Endodermal cell (in vitro differentiated cells): ENCODE results near the gene GALNS. TPM values are rescaled to one million over a fixed set of nuclear protein-coding genes. Genes with fewer than 3 reads are reported as not detected.
"Not testable (repeated sequence)": the region's sequence is repeated elsewhere in the genome, so short reads cannot be mapped to it uniquely, and the experiment has no call there.

Experiments
- DNase-seq: peaks from one replicate; pipeline ENCODE4 v3.0.0-alpha.2; 2017
- H3K27ac ChIP-seq: 2 replicates; pipeline ENCODE4 v1.5.1; 2013; ENCODE audit warnings: mild to moderate bottlenecking, low read depth, low read length, moderate library complexity
- H3K27me3 ChIP-seq: 2 replicates; pipeline ENCODE4 v1.6.1; 2013; ENCODE audit warnings: mild to moderate bottlenecking, low read length, moderate library complexity; ENCODE audit not compliant: insufficient read depth, control insufficient read depth, poor library complexity, severe bottlenecking
- H3K36me3 ChIP-seq: 2 replicates; pipeline ENCODE4 v1.7.0; 2013; ENCODE audit warnings: mild to moderate bottlenecking, low read length, moderate library complexity; ENCODE audit not compliant: control insufficient read depth, insufficient read depth
- H3K4me1 ChIP-seq: one replicate; pipeline ENCODE4 v1.7.0; 2013; ENCODE audit warnings: low read length; ENCODE audit not compliant: control insufficient read depth, insufficient read depth
- H3K4me3 ChIP-seq: 2 replicates; pipeline ENCODE4 v1.5.1; 2013; ENCODE audit warnings: mild to moderate bottlenecking, low read length, moderate library complexity
- H3K9ac ChIP-seq: 2 replicates; pipeline ENCODE4 v1.6.1; 2013; ENCODE audit warnings: mild to moderate bottlenecking, low read length, moderate library complexity; ENCODE audit not compliant: poor library complexity, severe bottlenecking; ENCODE audit errors: extremely low read depth
- H3K9me3 ChIP-seq: 2 replicates; pipeline ENCODE4 v1.6.1; 2013; ENCODE audit warnings: mild to moderate bottlenecking, low read length, moderate library complexity; ENCODE audit not compliant: control insufficient read depth
- H3K27ac Mint-ChIP-seq: 2 replicates; pipeline ENCODE4 v1.8.0; 2020; ENCODE audit warnings: mixed read lengths
- H3K27me3 Mint-ChIP-seq: 2 replicates; pipeline ENCODE4 v1.8.0; 2021; ENCODE audit warnings: mild to moderate bottlenecking, mixed read lengths; ENCODE audit not compliant: insufficient read depth
- H3K36me3 Mint-ChIP-seq: 2 replicates; pipeline ENCODE4 v1.8.0; 2020; ENCODE audit warnings: low read depth, mixed read lengths
- H3K4me1 Mint-ChIP-seq: 2 replicates; pipeline ENCODE4 v1.8.0; 2020; ENCODE audit warnings: mixed read lengths
- H3K4me3 Mint-ChIP-seq: 2 replicates; pipeline ENCODE4 v1.8.0; 2020; ENCODE audit warnings: mild to moderate bottlenecking, moderate library complexity, mixed read lengths
- H3K9me3 Mint-ChIP-seq: 2 replicates; pipeline ENCODE4 v1.8.0; 2020; ENCODE audit warnings: mild to moderate bottlenecking, mixed read lengths
- CTCF ChIP-seq: fragments of 200-600 bp; sonication (generic); conservative IDR thresholded peaks from 2 replicates; pipeline ENCODE4 v1.5.0; 2021; ENCODE audit warnings: antibody characterized with exemption, mild to moderate bottlenecking
- WGBS, 2 experiments: methylation state at CpG; one replicate each; pipeline versions ENCODE4 v1.1.5 to v1.1.7; 2013; ENCODE audit warnings: missing lambda C conversion rate in 2 of 2, mixed read lengths in 1 of 2; ENCODE audit not compliant: insufficient coverage in 1 of 2, insufficient read length in 1 of 2; 5-methylcytosine and 5-hydroxymethylcytosine counted together
- total RNA-seq, 2 donors: library from RNA; stranded (reverse); fragmentation: NEBNext Ultra II Directional in 1 of 2; extraction: Animal tissue kit (Norgen Biotek cat#: 25700) in 1 of 2; gene quantifications; 2 replicates in 1 of 2; 3 replicates in 1 of 2; pipeline ENCODE4 v1.2.1, GENCODE V29; 2021

GALNS gene
- total RNA-seq, 2 donors from 2014 or later: 32.2 to 39.6 TPM

- H3K9ac ChIP-seq: no peak overlapping the region
- Mint-ChIP-seq H3K27me3 (peaks cover 2% of the 10 kb centered on the region), H3K27ac (no peak overlapping the region)
These were observed 83.6 kb downstream of the GALNS start for GRCh38 chr16:88772871-88773811.

GRCh38 chr16:88771781-88772180, 85.0 kb downstream of the GALNS start:
- not testable (repeated sequence) for DNase-seq, H3K27me3 ChIP-seq, H3K36me3 ChIP-seq, H3K27ac Mint-ChIP-seq, H3K9me3 ChIP-seq, H3K4me3 Mint-ChIP-seq, H3K9me3 Mint-ChIP-seq, H3K36me3 Mint-ChIP-seq, H3K27me3 Mint-ChIP-seq, H3K27ac ChIP-seq, H3K9ac ChIP-seq, H3K4me3 ChIP-seq
- H3K4me1 Mint-ChIP-seq: peaks cover 17% of the 10 kb centered on the region
- H3K4me1 ChIP-seq: peaks cover 22% of the 10 kb centered on the region
- 87 to 96% methylated on average over 3 to 13 of the region's 23 CpGs for WGBS, 2 experiments

More at GRCh38 chr16:88772871-88773811, 83.6 kb downstream of the GALNS start:
- peak overlapping the region; percentile 53 for H3K27ac ChIP-seq
- no peaks in the 10 kb centered on the region for H3K27me3 ChIP-seq
- H3K9me3 Mint-ChIP-seq: no peaks in the 10 kb centered on the region
- no peaks in the 10 kb centered on the region for H3K36me3 Mint-ChIP-seq
- peaks cover 28% of the 10 kb centered on the region for H3K4me1 ChIP-seq
- no peak overlapping the region for H3K4me3 ChIP-seq
- H3K4me3 Mint-ChIP-seq: no peak overlapping the region
- TF ChIP-seq CTCF: no peak
- WGBS, 2 experiments: 77 to 84% methylated on average over 15 to 29 of the region's 29 CpGs
- no peaks in the 10 kb centered on the region for H3K9me3 ChIP-seq
- DNase-seq: no peak
- peaks cover 26% of the 10 kb centered on the region for H3K4me1 Mint-ChIP-seq
- no peaks in the 10 kb centered on the region for H3K36me3 ChIP-seq

GRCh38 chr16:88771294-88771772, 85.4 kb downstream of the GALNS start:
- no peak for DNase-seq
- Mint-ChIP-seq H3K4me1 (peaks cover 17% of the 10 kb centered on the region), H3K36me3 (no peaks in the 10 kb centered on the region), H3K4me3 (peak overlapping the region; percentile 36), H3K9me3 (no peaks in the 10 kb centered on the region), H3K27ac (peak overlapping the region; percentile 80), H3K27me3 (peaks cover 2% of the 10 kb centered on the region)
- Histone ChIP-seq H3K4me1 (peaks cover 22% of the 10 kb centered on the region), H3K36me3 (no peaks in the 10 kb centered on the region), H3K4me3 (no peak overlapping the region), H3K27me3 (no peaks in the 10 kb centered on the region), H3K9me3 (no peaks in the 10 kb centered on the region), H3K27ac (no peak overlapping the region), H3K9ac (no peak overlapping the region)
- TF ChIP-seq CTCF: no peak
- WGBS, 2 experiments: 79 to 85% methylated on average over 5 to 16 of the region's 19 CpGs
